Lung (tissue), 16 donors: Measurements from ENCODE around the gene SCN10A. TPM values are rescaled to one million over a fixed set of nuclear protein-coding genes. Genes with fewer than 3 reads are reported as not detected.

Experiments
- ATAC-seq: fragments of 200-7000 bp; cut with Tn5 transposase; one replicate; pipeline ENCODE4 v1.9.1; 2020; ENCODE audit warnings: moderate number of reproducible peaks; ENCODE audit not compliant: insufficient read depth, low FRiP score
- DNase-seq, 3 donors: peaks; one replicate each; pipeline ENCODE4 v3.0.0-alpha.2; 2013 to 2017
- H3K27ac ChIP-seq, 2 donors: one replicate each; pipeline ENCODE4 v1.5.1; 2013; ENCODE audit warnings: mild to moderate bottlenecking in 2 of 2, moderate library complexity in 2 of 2, control low read depth in 1 of 2, inconsistent platforms in 1 of 2, low read depth in 1 of 2, low read length in 1 of 2
- H3K27me3 ChIP-seq, 3 donors: one replicate each; pipeline ENCODE4 v1.5.1; 2013; ENCODE audit warnings: low read length in 2 of 3; ENCODE audit not compliant: control insufficient read depth in 3 of 3, insufficient read depth in 3 of 3
- H3K36me3 ChIP-seq, 4 donors: one replicate each; pipeline ENCODE4 v1.5.1; 2013; ENCODE audit warnings: low read length in 4 of 4, mild to moderate bottlenecking in 1 of 4, moderate library complexity in 1 of 4; ENCODE audit not compliant: control insufficient read depth in 4 of 4, insufficient read depth in 4 of 4
- H3K4me1 ChIP-seq, 5 donors: one replicate each; pipeline ENCODE4 v1.5.1; 2013; ENCODE audit warnings: low read length in 5 of 5, mild to moderate bottlenecking in 2 of 5, moderate library complexity in 1 of 5; ENCODE audit not compliant: control insufficient read depth in 5 of 5, insufficient read depth in 5 of 5
- H3K4me3 ChIP-seq: one replicate; pipeline ENCODE4 v1.5.1; 2013; ENCODE audit warnings: mild to moderate bottlenecking, control low read depth, moderate library complexity
- H3K9ac ChIP-seq, 2 donors: one replicate each; pipeline ENCODE4 v1.5.1; 2013; ENCODE audit warnings: low read length in 2 of 2, control low read depth in 1 of 2; ENCODE audit not compliant: insufficient read depth in 1 of 2
- H3K9me3 ChIP-seq, 4 donors: one replicate each; pipeline ENCODE4 v1.5.1; 2013; ENCODE audit warnings: low read length in 3 of 4, mild to moderate bottlenecking in 1 of 4, moderate library complexity in 1 of 4; ENCODE audit not compliant: control insufficient read depth in 4 of 4, insufficient read depth in 3 of 4
- WGBS, 2 donors: extraction: QIAGEN DNeasy Blood & Tissue Kit; methylation state at CpG; one replicate each; pipeline ENCODE4 v1.1.7; 2013; 5-methylcytosine and 5-hydroxymethylcytosine counted together
- long read RNA-seq, 5 donors: transcript quantifications; one replicate each; lab custom pipeline, GENCODE V29; 2026
- polyA plus RNA-seq, 2 donors: library from polyadenylated mRNA; stranded (reverse); fragments of 200-250 nt; gene quantifications; one replicate each; pipeline ENCODE4 v1.2.1, GENCODE V29; 2013
- total RNA-seq, 2 donors: library from RNA; depleted of rRNA in 1 of 2; stranded (reverse); fragments of >200 nt in 1 of 2; gene quantifications; one replicate each; pipeline ENCODE4 v1.2.1, GENCODE V29; 2014 to 2021
- TF ChIP-seq, protein P1 (sequence below): IDR thresholded peaks from 2 replicates; pipeline ENCODE4 v1.5.1; 2012; ENCODE audit warnings: mild to moderate bottlenecking; ENCODE audit errors: control extremely low read depth, extremely low read depth
- donor health status: control.
- donor health status: control.
- donor health status: Bipolar disorder and iron deficiency.
- donor health status: healthy.
- donor health status: DM: yes; HTN: yes; CAD: no.

SCN10A gene
- total RNA-seq (not detected), polyA plus RNA-seq (not detected)
- long read RNA-seq, donor 1, result 0 reads
- long read RNA-seq, donor 2, result 0 reads
- long read RNA-seq, donor 3, result 0 reads
- long read RNA-seq, donor 4, result 0 reads
- long read RNA-seq, donor 5, result 0 reads

- WGBS, 2 donors, result 75 to 87% methylated on average over 7 of the region's 7 CpGs
- ATAC-seq (no peak), DNase-seq (no peak)
- Histone ChIP-seq H3K4me1 (no peaks in the 10 kb centered on the region), H3K4me3 (no peak within 1 kb of the TSS), H3K27ac (no peak within 1 kb of the TSS), H3K36me3 (no peaks in the 10 kb centered on the region), H3K27me3 (no peaks in the 10 kb centered on the region), H3K9me3 (no peaks in the 10 kb centered on the region), H3K9ac (no peak within 1 kb of the TSS)
- TF ChIP-seq, protein P1, sequence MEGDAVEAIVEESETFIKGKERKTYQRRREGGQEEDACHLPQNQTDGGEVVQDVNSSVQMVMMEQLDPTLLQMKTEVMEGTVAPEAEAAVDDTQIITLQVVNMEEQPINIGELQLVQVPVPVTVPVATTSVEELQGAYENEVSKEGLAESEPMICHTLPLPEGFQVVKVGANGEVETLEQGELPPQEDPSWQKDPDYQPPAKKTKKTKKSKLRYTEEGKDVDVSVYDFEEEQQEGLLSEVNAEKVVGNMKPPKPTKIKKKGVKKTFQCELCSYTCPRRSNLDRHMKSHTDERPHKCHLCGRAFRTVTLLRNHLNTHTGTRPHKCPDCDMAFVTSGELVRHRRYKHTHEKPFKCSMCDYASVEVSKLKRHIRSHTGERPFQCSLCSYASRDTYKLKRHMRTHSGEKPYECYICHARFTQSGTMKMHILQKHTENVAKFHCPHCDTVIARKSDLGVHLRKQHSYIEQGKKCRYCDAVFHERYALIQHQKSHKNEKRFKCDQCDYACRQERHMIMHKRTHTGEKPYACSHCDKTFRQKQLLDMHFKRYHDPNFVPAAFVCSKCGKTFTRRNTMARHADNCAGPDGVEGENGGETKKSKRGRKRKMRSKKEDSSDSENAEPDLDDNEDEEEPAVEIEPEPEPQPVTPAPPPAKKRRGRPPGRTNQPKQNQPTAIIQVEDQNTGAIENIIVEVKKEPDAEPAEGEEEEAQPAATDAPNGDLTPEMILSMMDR, result no peak
Observed at GRCh38 chr3:38816026-38816425, at the start of gene SCN10A. Gene SCN10A, minus strand, starts transcription at chr3:38816217. Its CDS starts 22,207 bp downstream, at chr3:38794010.

DNA sequence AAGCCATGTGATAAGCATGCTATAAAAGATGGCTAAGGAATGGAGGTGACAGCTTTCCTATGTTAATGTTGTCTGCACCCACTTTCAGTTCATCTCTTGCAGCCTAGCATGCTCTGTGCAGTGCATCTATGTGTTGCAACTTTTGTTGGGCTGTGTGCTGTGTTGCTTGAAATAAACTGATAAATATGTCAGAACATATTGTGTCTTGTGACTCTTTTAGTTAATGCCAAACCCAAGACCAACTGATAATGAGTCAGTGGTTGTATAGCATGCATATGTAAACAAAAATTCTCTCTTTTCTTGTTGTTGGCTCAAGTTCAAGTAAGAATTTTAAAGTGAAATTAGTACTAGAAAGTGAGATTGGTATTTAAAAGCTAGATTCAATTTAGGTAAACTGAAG lies 37.0 kb upstream of the SCN10A start:
- Histone ChIP-seq H3K27ac (no peak overlapping the region), H3K4me1 (peaks cover 0 to 8% (median 0%) of the 10 kb centered on the region in 5 donors), H3K4me3 (no peak overlapping the region), H3K9ac (no peak overlapping the region), H3K9me3 (peaks cover 0 to 4% (median 2%) of the 10 kb centered on the region in 4 donors), H3K36me3 (no peaks in the 10 kb centered on the region), H3K27me3 (no peaks in the 10 kb centered on the region)
- DNase-seq (peak in 2 of 3 donors; percentile 48 to 66), ATAC-seq (no peak)
- TF ChIP-seq, protein P1, result no peak

DNA sequence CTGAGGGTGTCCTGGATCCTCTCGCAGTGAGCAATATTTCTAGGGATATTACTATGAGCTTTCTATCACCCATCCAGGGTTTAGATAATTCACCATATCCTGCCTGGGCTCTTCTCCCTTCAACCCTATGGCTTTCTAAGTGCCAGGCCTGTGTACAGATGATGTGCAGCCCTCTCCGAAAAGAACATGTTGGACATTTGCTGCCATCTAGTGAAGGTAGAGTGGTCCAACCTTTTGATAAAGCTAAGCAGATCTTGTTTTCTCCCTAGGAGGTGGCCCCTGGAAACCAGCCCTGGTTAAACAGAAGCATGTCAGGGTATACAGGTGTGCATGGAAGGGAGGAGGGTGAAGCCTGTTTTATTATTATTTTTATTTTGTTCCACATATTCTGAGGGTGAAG lies 27.9 kb upstream of the SCN10A start:
- Histone ChIP-seq H3K9me3 (no peaks in the 10 kb centered on the region), H3K27me3 (peaks cover 0 to 4% (median 2%) of the 10 kb centered on the region in 3 donors), H3K36me3 (no peaks in the 10 kb centered on the region), H3K27ac (no peak overlapping the region), H3K4me3 (no peak overlapping the region), H3K4me1 (no peaks in the 10 kb centered on the region), H3K9ac (no peak overlapping the region)
- DNase-seq, result peak in 2 of 3 donors; percentile 28 to 41
- WGBS, 2 donors, result 58 to 64% methylated on average over 2 of the region's 2 CpGs
- TF ChIP-seq, protein P1, result no peak
- no peak for ATAC-seq

- Histone ChIP-seq H3K27me3 (peaks cover 0 to 4% (median 2%) of the 10 kb centered on the region in 3 donors), H3K9me3 (no peaks in the 10 kb centered on the region), H3K36me3 (no peaks in the 10 kb centered on the region), H3K9ac (no peak overlapping the region), H3K4me1 (no peaks in the 10 kb centered on the region), H3K4me3 (no peak overlapping the region), H3K27ac (no peak overlapping the region)
- 66 to 83% methylated on average over 4 of the region's 4 CpGs for WGBS, 2 donors
- ATAC-seq, result no peak
- TF ChIP-seq, protein P1, result no peak
- DNase-seq, result no peak
Observed at GRCh38 chr3:38842266-38842965, 26.4 kb upstream of the SCN10A start.
